HK-2 (cell line): ENCODE data around the gene ZNF407.
"Not testable (repeated sequence)": the region's sequence is repeated elsewhere in the genome, so short reads cannot be mapped to it uniquely, and the experiment has no call there.

ENCODE experiments used
- DNase-seq: peaks from one replicate; pipeline ENCODE4 v3.0.0-alpha.2; 2018; ENCODE audit not compliant: unreplicated experiment

Gene ZNF407

GRCh38 chr18:75101916-75102315 is 504.2 kb downstream of the ZNF407 start:
- DNase-seq, result no peak

- not testable (repeated sequence) for DNase-seq
Observed at GRCh38 chr18:75104029-75104428, 506.4 kb downstream of the ZNF407 start.

DNA sequence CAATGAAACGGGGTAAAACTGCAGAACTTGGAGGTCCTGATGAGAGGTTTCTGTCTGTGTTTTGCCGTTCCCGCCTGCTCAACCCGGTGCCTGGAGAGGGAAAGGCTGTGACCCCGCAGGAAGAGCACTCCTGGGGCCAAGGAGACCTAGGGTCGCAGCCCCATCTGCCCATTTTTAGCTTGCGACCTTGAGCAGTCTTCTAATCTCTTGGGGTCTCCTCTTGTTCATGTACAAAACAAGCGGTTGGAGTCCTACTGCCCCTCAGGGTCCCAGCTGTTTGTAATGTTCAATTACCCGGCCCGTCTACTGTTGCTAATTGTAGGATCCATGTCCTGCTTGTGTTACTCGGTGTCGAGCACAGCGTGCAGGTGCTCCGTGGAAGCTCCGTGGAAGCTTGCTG is 506.8 kb downstream of the ZNF407 start:
- DNase-seq, result no peak

GRCh38 chr18:75105551-75106254 is 508.0 kb downstream of the ZNF407 start:
- DNase-seq, result no peak

DNA sequence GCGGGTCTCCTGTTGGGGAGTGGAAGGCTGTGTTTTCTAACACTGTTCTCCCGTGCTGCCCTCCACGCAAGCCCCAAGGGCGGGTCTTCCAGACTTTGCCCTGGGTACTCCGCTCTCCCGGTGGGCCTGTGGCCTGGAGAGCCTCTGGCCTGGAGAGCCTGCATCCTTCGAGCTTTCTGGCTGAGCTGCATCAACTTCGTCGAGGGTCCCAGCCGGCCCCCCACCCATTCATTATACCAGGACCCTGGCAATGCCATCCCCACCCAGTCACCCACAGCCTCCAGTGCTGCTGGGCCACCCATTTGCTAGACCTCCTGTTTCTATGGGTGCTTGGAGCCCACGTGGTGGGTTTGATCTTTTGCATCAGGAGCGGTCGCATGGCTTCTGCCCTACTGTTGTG is 509.1 kb downstream of the ZNF407 start:
- no peak for DNase-seq

GRCh38 chr18:75107196-75107930 is 509.7 kb downstream of the ZNF407 start:
- no peak for DNase-seq

DNA sequence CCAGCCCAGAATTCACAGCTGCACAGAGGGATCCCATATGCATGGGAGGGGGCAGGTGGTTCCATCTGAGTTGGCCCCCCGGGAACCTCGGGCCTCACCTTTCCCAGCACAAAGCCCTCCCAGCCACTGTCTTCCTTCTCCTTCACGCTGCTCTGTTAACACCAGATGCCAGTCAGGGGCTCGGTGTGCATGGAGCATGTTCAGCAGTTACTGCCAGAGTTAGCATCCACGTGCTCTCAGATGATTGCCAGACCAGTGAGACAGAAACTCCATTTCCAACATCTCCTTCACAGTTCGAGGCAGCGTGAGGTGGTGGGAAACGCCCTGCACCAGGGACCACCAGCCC is 510.2 kb downstream of the ZNF407 start:
- no peak for DNase-seq

DNA sequence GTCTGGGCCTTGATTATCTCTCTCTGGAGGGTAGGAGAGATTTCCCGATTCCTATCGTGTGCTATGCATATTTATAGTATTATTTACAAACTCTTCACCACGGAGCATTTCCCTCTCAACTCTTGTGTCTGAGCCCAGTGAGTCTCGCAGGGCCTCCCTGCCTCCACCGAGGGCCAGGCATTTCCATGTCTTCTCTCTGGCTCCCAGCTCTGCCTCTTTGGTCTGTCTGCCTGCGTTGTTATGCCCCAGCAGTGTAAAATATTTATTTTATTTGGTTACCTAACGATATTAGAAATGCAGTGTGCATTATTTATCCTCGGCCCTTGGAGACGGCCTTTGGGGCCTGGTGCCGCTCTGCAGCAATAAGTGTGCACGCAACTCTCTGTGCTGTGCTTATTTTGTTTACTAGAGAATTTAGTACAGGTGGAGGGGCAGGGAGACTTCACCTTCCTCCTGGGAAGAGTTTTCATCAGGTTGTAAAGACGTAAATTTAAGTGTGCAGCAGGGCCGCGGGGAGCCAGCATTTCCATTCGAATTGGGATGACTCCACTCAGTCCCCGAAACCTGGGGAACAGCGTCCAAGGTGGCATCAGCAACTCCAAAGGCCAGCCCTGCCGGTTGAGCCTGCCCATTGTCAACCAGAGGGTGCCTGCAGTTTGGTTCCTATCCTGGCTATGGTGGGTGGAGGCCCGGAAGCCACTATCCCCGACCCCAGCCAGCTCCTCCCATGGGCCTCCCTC is 511.1 kb downstream of the ZNF407 start:
- DNase-seq, result no peak

DNA sequence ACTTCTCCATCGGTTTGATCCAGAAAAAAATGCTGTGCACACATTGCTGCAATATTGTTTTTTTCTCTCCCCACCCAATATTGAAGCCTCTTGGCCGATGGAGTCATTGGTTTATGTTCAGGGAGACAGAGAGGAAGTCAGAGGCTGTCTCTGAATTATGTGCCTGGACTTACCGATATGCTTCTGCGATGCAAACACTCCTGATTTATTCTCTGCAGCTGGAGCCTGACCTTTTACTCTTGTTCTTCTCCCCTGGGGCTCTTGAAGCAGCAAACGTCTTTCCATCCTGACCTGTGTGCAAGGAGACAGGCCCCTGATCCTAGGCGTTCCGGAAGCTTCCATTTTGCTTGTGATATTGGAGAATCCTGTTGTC is 511.6 kb downstream of the ZNF407 start:
- DNase-seq, result no peak

GRCh38 chr18:75109819-75110218 is 512.1 kb downstream of the ZNF407 start:
- no peak for DNase-seq

DNA sequence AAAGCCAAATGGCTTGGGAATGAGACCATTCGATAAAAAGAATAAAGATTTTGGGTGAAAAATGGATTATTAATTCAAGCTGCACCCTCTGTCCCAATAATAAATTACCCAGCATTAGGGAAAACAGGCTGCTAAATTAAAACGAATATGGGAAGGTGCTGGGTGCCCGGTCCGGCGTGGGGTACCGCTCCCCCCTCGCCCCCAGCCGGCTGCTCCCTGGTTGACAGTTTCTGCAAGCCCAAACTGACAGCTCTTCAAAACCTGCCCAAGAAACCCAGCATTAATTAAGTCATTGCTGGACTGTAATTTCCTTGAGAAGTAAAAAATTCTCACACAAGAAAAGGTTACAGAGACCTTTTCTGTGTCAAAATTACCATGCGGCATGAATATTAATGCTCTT is 512.6 kb downstream of the ZNF407 start:
- DNase-seq, result no peak

DNA sequence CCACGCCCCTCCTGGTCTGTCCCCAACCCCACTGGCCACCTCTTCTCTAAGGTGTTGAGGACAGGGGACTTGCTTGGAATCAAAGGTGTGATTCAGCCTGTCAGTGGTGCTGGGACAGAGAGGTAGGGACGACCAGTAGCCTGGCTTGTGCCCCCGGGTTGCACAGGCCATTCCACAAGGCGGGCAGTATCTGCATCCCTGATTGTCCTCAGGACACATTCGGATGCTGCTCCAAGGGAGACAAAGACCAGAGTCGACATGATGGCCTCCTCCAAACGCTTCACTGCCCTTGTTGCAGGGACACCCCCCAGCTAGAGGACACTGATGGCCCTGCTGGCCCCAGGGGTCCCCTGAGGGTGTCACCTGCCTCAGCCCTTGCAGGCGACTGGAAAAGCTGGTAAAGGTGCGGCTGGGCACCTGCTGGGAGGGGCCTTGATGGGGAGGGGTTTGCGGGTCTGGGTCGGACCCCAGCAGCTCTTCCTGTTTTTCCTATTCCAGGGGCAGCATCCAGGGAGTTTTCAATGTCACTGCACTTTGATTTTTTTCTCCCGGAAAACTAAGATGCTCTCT is 513.3 kb downstream of the ZNF407 start:
- DNase-seq, result no peak

DNA sequence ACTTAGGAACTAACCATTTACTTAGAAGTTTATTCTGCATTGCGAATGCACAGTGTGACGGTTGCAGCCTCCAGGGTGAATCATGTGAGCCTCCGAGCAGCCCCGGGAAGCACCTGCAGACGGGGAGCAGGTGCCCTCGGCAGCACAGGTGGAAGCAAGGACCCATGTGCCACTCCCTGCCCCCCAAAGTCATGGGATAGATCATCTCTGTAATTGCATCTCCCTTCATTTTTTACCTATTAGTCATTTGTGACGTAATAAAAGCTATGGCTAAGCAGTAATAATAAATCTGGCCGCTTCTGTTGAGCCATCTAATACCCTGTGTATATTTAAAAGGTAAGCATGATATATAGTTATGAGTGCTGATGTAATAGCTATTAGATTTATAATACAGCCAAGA is 514.1 kb downstream of the ZNF407 start:
- DNase-seq, result no peak

- DNase-seq, result no peak
Observed at GRCh38 chr18:75112186-75113096, 514.8 kb downstream of the ZNF407 start.

DNA sequence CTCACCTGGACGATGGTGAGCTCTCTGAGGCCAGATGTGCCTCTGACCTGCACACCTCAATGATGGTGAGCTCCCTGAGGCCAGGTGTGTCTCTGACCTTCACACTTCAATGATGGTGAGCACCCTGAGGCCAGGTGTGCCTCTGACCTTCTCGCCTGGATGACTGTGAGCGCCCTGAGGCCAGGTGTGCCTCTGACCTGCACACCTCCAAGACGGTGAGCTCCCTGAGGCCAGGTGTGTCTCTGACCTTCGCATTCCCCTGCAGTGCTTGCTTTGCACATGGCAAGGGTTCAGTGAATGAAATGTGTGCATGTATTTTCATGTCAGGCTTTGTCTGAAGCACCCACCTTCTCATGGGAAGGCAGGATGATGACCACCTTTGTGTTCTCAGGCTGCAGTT is 515.8 kb downstream of the ZNF407 start:
- no peak for DNase-seq

- DNase-seq, result no peak
Observed at GRCh38 chr18:75114231-75114764, 516.6 kb downstream of the ZNF407 start.
